NK-92 (cell line): ENCODE data around the gene JUND.
A peak's percentile ranks its signal among the peaks of the same experiment; 100 is the strongest.
"Not testable (repeated sequence)": the region's sequence is repeated elsewhere in the genome, so short reads cannot be mapped to it uniquely, and the experiment has no call there.

Experiments
- DNase-seq: peaks from one replicate; lab custom pipeline; 2025; ENCODE audit not compliant: unreplicated experiment; lab: John Stamatoyannopoulos, UW

The JUND gene

GRCh38 chr19:18281082-18282020, at the start of gene JUND:
TSS of gene JUND (minus strand) at chr19:18281622. CDS start at chr19:18281484, 138 bp downstream.
- DNase-seq = peak; percentile 93

- no peak for DNase-seq
These were observed 49.4 kb upstream of the JUND start for GRCh38 chr19:18330868-18331267.

- no peak for DNase-seq
These were observed 47.6 kb upstream of the JUND start for GRCh38 chr19:18329035-18329376.

- peak; percentile 47 for DNase-seq
These were observed 47.1 kb upstream of the JUND start for GRCh38 chr19:18328340-18329034.

GRCh38 chr19:18326772-18327171, 45.4 kb upstream of the JUND start:
- no peak for DNase-seq

- not testable (repeated sequence) for DNase-seq
These were observed 42.9 kb upstream of the JUND start for GRCh38 chr19:18324373-18324731.

GRCh38 chr19:18322759-18323460, 41.5 kb upstream of the JUND start, which contains the start of gene LSM4:
TSS of gene LSM4 (minus strand) at chr19:18323076. CDS start at chr19:18323020, 56 bp downstream.
- peak; percentile 89 for DNase-seq

GRCh38 chr19:18322318-18322758, 40.9 kb upstream of the JUND start:
- DNase-seq = no peak

GRCh38 chr19:18321734-18322102, 40.3 kb upstream of the JUND start:
- DNase-seq = no peak

- no peak for DNase-seq
These were observed 39.7 kb upstream of the JUND start for GRCh38 chr19:18320865-18321733.

- DNase-seq = no peak
These were observed 38.2 kb upstream of the JUND start for GRCh38 chr19:18319591-18320135.

GRCh38 chr19:18317961-18318800, 36.8 kb upstream of the JUND start:
- DNase-seq = no peak

GRCh38 chr19:18313398-18313797, 32.0 kb upstream of the JUND start:
- no peak for DNase-seq

- DNase-seq = no peak
These were observed 30.7 kb upstream of the JUND start for GRCh38 chr19:18312092-18312534.

- DNase-seq = no peak
These were observed 30.2 kb upstream of the JUND start for GRCh38 chr19:18311502-18312091.

GRCh38 chr19:18310966-18311365, 29.5 kb upstream of the JUND start:
- DNase-seq = no peak

GRCh38 chr19:18310118-18310909, 28.9 kb upstream of the JUND start:
- no peak for DNase-seq

- DNase-seq = no peak
These were observed 28.2 kb upstream of the JUND start for GRCh38 chr19:18309525-18310064.
